Measurements from ENCODE around the gene GCH1. TPM values are rescaled to one million over a fixed set of nuclear protein-coding genes. Genes with fewer than 3 reads are reported as not detected.
"Not testable (repeated sequence)": the region's sequence is repeated elsewhere in the genome, so short reads cannot be mapped to it uniquely, and the experiment has no call there.

The GCH1 gene
- total RNA-seq, 1 donor from 2014 or later, result 1.2 TPM

- DNase-seq, result no peak
Observed at GRCh38 chr14:54818201-54819133, 84.2 kb downstream of the GCH1 start.

GRCh38 chr14:54817506-54817905 is 85.1 kb downstream of the GCH1 start:
- no peak for DNase-seq

- DNase-seq, result no peak
Observed at GRCh38 chr14:54816450-54816849, 86.2 kb downstream of the GCH1 start.

GRCh38 chr14:54815515-54815914 is 87.1 kb downstream of the GCH1 start:
- DNase-seq, result no peak

- DNase-seq, result no peak
Observed at GRCh38 chr14:54815016-54815415, 87.6 kb downstream of the GCH1 start.

- no peak for DNase-seq
Observed at GRCh38 chr14:54814076-54814475, 88.5 kb downstream of the GCH1 start.

GRCh38 chr14:54813081-54813480 is 89.5 kb downstream of the GCH1 start:
- DNase-seq, result no peak

- DNase-seq, result no peak
Observed at GRCh38 chr14:54812617-54813016, 90.0 kb downstream of the GCH1 start.

- no peak for DNase-seq
Observed at GRCh38 chr14:54809767-54810166, 92.9 kb downstream of the GCH1 start.

GRCh38 chr14:54808326-54809161 is 94.1 kb downstream of the GCH1 start:
- no peak for DNase-seq

GRCh38 chr14:54807881-54808280 is 94.7 kb downstream of the GCH1 start:
- no peak for DNase-seq

GRCh38 chr14:54807428-54807827 is 95.2 kb downstream of the GCH1 start:
- no peak for DNase-seq

GRCh38 chr14:54806616-54807015 is 96.0 kb downstream of the GCH1 start:
- DNase-seq, result no peak

GRCh38 chr14:54805445-54806322 is 96.9 kb downstream of the GCH1 start:
- peak; percentile 58 for DNase-seq

- DNase-seq, result no peak
Observed at GRCh38 chr14:54805070-54805444, 97.6 kb downstream of the GCH1 start.

- no peak for DNase-seq
Observed at GRCh38 chr14:54804538-54805041, 98.0 kb downstream of the GCH1 start.

- no peak for DNase-seq
Observed at GRCh38 chr14:54803926-54804537, 98.6 kb downstream of the GCH1 start.

GRCh38 chr14:54803396-54803795 is 99.2 kb downstream of the GCH1 start:
- no peak for DNase-seq

GRCh38 chr14:54801482-54801881 is 101.1 kb downstream of the GCH1 start:
- not testable (repeated sequence) for DNase-seq

- no peak for DNase-seq
Observed at GRCh38 chr14:54798465-54799124, 104.0 kb downstream of the GCH1 start.

- DNase-seq, result no peak
Observed at GRCh38 chr14:54797986-54798385, 104.6 kb downstream of the GCH1 start.

Measured in occipital lobe (tissue), 2 donors.